SK-N-SH treated with all-trans-retinoic acid at 6 μM for 48 hours (cell line): Measurements from ENCODE around the gene DLG2.

Source experiments
- ARNTL ChIP-seq: fragments of 450-650 bp; formaldehyde crosslinking; IDR thresholded peaks from 2 replicates; pipeline ENCODE4 v1.5.0; 2020; ENCODE audit warnings: low read depth, mild to moderate bottlenecking, moderate library complexity, borderline replicate concordance
- CSRNP3 ChIP-seq: fragments of 250-450 bp; sonication (Bioruptor Pico); IDR thresholded peaks from 2 replicates; pipeline ENCODE4 v1.5.1; 2021; ENCODE audit warnings: mild to moderate bottlenecking, moderate library complexity
- PATZ1 ChIP-seq: fragments of 250-450 bp; sonication (Bioruptor Pico); IDR thresholded peaks from 2 replicates; pipeline ENCODE4 v1.8.0; 2020; ENCODE audit warnings: mild to moderate bottlenecking, moderate library complexity, borderline replicate concordance
- RARB ChIP-seq: fragments of 250-450 bp; sonication (Bioruptor Pico); IDR thresholded peaks from 2 replicates; pipeline ENCODE4 v1.8.0; 2021; ENCODE audit warnings: mild to moderate bottlenecking, moderate library complexity
- ZC3H10 ChIP-seq: fragments of 250-450 bp; sonication (Bioruptor Pico); IDR thresholded peaks from 2 replicates; pipeline ENCODE4 v1.5.1; 2021; ENCODE audit warnings: mild to moderate bottlenecking, moderate library complexity
- ZFP3 ChIP-seq: fragments of 250-450 bp; sonication (Bioruptor Pico); IDR thresholded peaks from 2 replicates; pipeline ENCODE4 v1.5.0; 2020; ENCODE audit warnings: mild to moderate bottlenecking, moderate library complexity
- TF ChIP-seq, protein P1 (sequence below): fragments of 250-450 bp; sonication (Bioruptor Pico); IDR thresholded peaks from 2 replicates; pipeline ENCODE4 v1.5.1; 2020; ENCODE audit warnings: low read depth, mild to moderate bottlenecking, moderate library complexity

DNA sequence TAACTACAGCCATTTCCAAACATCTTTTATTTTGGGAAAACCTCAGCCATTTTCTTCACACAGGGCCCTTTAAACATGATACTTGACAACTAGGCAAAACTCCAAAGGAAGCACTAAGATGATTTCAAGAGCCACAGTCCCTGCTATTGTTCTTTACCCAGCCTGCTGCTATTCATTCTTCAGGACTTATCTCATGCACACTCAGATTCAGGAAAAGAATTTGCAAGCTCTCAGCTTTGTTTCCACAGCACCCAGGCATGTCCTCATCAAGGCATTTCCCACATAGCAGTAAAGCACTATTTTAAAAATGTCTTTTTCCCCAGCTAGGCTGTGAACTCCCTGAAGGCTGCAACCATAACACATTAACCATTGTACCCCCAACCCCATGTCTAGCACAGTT lies 1731.6 kb downstream of the DLG2 start:
- no peak for TF ChIP-seq RARB (CRISPR knock-in tag)
- no peak for TF ChIP-seq ZC3H10 (CRISPR knock-in tag)
- TF ChIP-seq PATZ1 = no peak
- TF ChIP-seq, protein P1, sequence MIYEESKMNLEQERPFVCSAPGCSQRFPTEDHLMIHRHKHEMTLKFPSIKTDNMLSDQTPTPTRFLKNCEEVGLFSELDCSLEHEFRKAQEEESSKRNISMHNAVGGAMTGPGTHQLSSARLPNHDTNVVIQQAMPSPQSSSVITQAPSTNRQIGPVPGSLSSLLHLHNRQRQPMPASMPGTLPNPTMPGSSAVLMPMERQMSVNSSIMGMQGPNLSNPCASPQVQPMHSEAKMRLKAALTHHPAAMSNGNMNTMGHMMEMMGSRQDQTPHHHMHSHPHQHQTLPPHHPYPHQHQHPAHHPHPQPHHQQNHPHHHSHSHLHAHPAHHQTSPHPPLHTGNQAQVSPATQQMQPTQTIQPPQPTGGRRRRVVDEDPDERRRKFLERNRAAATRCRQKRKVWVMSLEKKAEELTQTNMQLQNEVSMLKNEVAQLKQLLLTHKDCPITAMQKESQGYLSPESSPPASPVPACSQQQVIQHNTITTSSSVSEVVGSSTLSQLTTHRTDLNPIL (CRISPR knock-in tag) = no peak
- no peak for TF ChIP-seq ZFP3 (CRISPR knock-in tag)
- TF ChIP-seq CSRNP3 (CRISPR knock-in tag) = no peak
- TF ChIP-seq ARNTL (CRISPR knock-in tag) = no peak
